ENCODE data around the gene NKD1.

NKD1 gene

GRCh38 chr16:50614955-50615724 is 66.9 kb downstream of the NKD1 start:
- no peak overlapping the region for H3K4me3 ChIP-seq (ENCODE audit: low read depth, low read length)
- no peak for TF ChIP-seq CTCF (IDR thresholded peaks at IDR 0.05; ENCODE audit: borderline replicate concordance, insufficient read depth, low read depth, low read length)

DNA sequence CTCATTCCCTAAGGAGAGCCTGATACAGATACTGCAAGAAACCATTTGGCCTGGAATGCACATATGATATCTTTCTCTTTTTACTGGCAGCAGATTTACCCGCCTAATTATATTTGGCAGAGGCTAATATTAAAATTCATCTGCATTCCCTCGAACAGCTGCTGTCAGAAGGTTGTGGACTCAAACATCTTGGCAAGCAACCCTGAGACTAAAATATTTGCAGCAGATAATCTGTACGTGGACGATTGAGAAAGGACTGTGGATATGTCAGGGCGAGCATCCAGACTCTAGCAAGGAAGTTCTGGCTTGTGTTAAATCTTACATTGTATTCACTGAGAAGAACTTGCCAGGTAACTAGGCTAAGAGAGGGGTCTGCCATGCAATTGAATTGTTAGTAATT is 67.7 kb downstream of the NKD1 start:
- TF ChIP-seq CTCF (IDR thresholded peaks at IDR 0.05; ENCODE audit: borderline replicate concordance, insufficient read depth, low read depth, low read length) = no peak

DNA sequence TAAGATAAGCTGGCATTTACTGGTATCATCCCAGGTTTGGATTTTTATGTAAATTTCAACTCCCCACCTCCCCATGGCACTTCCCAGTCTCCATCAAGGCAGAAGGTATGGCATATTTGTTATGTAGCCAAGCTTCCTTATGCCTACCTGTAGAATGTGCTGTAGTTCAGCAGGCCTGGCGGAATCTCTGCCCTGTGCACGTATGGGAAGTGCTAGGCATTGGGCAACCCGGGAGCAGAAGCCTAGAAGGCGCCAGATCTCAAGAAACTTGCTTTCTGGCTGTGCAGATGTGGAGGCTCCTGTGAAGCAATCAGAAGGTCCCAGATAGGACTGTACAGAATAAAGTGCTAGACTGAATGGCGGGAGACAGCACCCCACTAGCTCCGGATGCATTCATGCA is 68.2 kb downstream of the NKD1 start:
- no peak for TF ChIP-seq CTCF (IDR thresholded peaks at IDR 0.05; ENCODE audit: borderline replicate concordance, insufficient read depth, low read depth, low read length)
- H3K4me3 ChIP-seq (ENCODE audit: low read depth, low read length) = no peak overlapping the region

More for the DNA sequence above, 67.7 kb downstream of the NKD1 start:
- no peak overlapping the region for H3K4me3 ChIP-seq (ENCODE audit: low read depth, low read length)

- no peak overlapping the region for H3K4me3 ChIP-seq (ENCODE audit: low read depth, low read length)
- no peak for TF ChIP-seq CTCF (IDR thresholded peaks at IDR 0.05; ENCODE audit: borderline replicate concordance, insufficient read depth, low read depth, low read length)
Observed at GRCh38 chr16:50616883-50617645, 68.9 kb downstream of the NKD1 start.

- H3K4me3 ChIP-seq (ENCODE audit: low read depth, low read length) = no peak overlapping the region
- TF ChIP-seq CTCF (IDR thresholded peaks at IDR 0.05; ENCODE audit: borderline replicate concordance, insufficient read depth, low read depth, low read length) = no peak
Observed at GRCh38 chr16:50617646-50618184, 69.5 kb downstream of the NKD1 start.

GRCh38 chr16:50618238-50618918 is 70.2 kb downstream of the NKD1 start:
- no peak overlapping the region for H3K4me3 ChIP-seq (ENCODE audit: low read depth, low read length)
- TF ChIP-seq CTCF (IDR thresholded peaks at IDR 0.05; ENCODE audit: borderline replicate concordance, insufficient read depth, low read depth, low read length) = no peak
